H1 (cell line): Measurements from ENCODE around the gene BUD13. TPM values are rescaled to one million over a fixed set of nuclear protein-coding genes. Genes with fewer than 3 reads are reported as not detected.

ENCODE experiments used
- CTCF ChIA-PET: fragments of 300-600 bp; sonication (Branson Sonifier 250); formaldehyde crosslinking; loops from one replicate; lab custom pipeline; 2021; ENCODE audit not compliant: partially characterized antibody; lab: Charles Lee
- POLR2A ChIA-PET: fragments of 300-600 bp; sonication (Branson Sonifier 250); formaldehyde crosslinking; loops from one replicate; lab custom pipeline; 2021; ENCODE audit warnings: inconsistent platforms; ENCODE audit not compliant: partially characterized antibody; lab: Charles Lee
- DNase-seq, 2 experiments: peaks; one replicate each; pipeline versions ENCODE4 v3.0.0 to v3.0.0-alpha.2; 2010 to 2022; ENCODE audit warnings: low spot score in 2 of 2, low read depth in 1 of 2, mixed read lengths in 1 of 2
- FAIRE-seq: peaks from 2 replicates; lab custom pipeline; 2011; peaks lifted over from hg19 to GRCh38; lab: Jason Lieb, UNC
- H2AFZ ChIP-seq: 2 replicates; pipeline ENCODE4 v1.8.1; 2012; ENCODE audit warnings: low read length, inconsistent platforms
- H2AK5ac ChIP-seq: 2 replicates; pipeline ENCODE4 v1.6.1; 2013; ENCODE audit warnings: low read depth, low read length
- H2BK120ac ChIP-seq: replicated peaks from 2 replicates; pipeline ENCODE3; 2013; ENCODE audit warnings: low read depth, low read length, inconsistent platforms
- H2BK12ac ChIP-seq: 2 replicates; pipeline ENCODE4 v1.6.1; 2013; ENCODE audit warnings: low read depth, low read length
- H2BK15ac ChIP-seq: 2 replicates; pipeline ENCODE4 v1.6.1; 2013; ENCODE audit warnings: low read length
- H2BK20ac ChIP-seq: 2 replicates; pipeline ENCODE4 v1.6.1; 2013; ENCODE audit warnings: low read length
- H2BK5ac ChIP-seq: 2 replicates; pipeline ENCODE4 v1.6.1; 2013; ENCODE audit warnings: low read depth, low read length
- H3K14ac ChIP-seq: 2 replicates; pipeline ENCODE4 v1.6.1; 2013; ENCODE audit warnings: inconsistent platforms; ENCODE audit not compliant: insufficient read length
- H3K18ac ChIP-seq: 2 replicates; pipeline ENCODE4 v1.6.1; 2013; ENCODE audit warnings: low read length; ENCODE audit errors: extremely low read depth
- H3K23ac ChIP-seq: 2 replicates; pipeline ENCODE4 v1.6.1; 2013; ENCODE audit warnings: inconsistent platforms; ENCODE audit not compliant: insufficient read length
- H3K23me2 ChIP-seq: 2 replicates; pipeline ENCODE4 v1.6.1; 2013; ENCODE audit warnings: low read depth, low read length
- H3K27ac ChIP-seq: 2 replicates; pipeline ENCODE4 v1.6.1; 2011; ENCODE audit warnings: low read depth, low read length, inconsistent platforms
- H3K27me3 ChIP-seq, 4 experiments: replicated peaks in 1 of 4; 1 replicate in 1 of 4; 2 replicates in 3 of 4; pipeline versions ENCODE4 v1.6.1 to v1.8.1; 2011 to 2013; ENCODE audit warnings: low read length in 3 of 4, mild to moderate bottlenecking in 3 of 4, inconsistent platforms in 2 of 4, mixed read lengths in 2 of 4, moderate library complexity in 1 of 4; ENCODE audit not compliant: control insufficient read depth in 3 of 4, insufficient read depth in 3 of 4; ENCODE audit errors: extremely low read depth in 1 of 4
- H3K36me3 ChIP-seq, 4 experiments: 2 replicates each; pipeline versions ENCODE4 v1.6.1 to v1.8.1; 2011 to 2013; ENCODE audit warnings: mild to moderate bottlenecking in 4 of 4, low read length in 3 of 4, moderate library complexity in 2 of 4, control low read depth in 1 of 4, inconsistent platforms in 1 of 4; ENCODE audit not compliant: insufficient read depth in 4 of 4, control insufficient read depth in 2 of 4
- H3K4ac ChIP-seq: replicated peaks from 2 replicates; pipeline ENCODE3; 2013; ENCODE audit warnings: low read length, low read depth, mixed read lengths, inconsistent platforms; ENCODE audit not compliant: insufficient read length
- H3K4me1 ChIP-seq, 4 experiments: replicated peaks in 1 of 4; 1 replicate in 1 of 4; 2 replicates in 3 of 4; pipeline versions ENCODE4 v1.6.1 to v1.8.1; 2011 to 2013; ENCODE audit warnings: low read length in 3 of 4, inconsistent platforms in 2 of 4, mixed read lengths in 1 of 4; ENCODE audit not compliant: insufficient read depth in 4 of 4, control insufficient read depth in 3 of 4
- H3K4me2 ChIP-seq, 2 experiments: 2 replicates each; pipeline versions ENCODE4 v1.6.1 to v1.8.1; 2011 to 2013; ENCODE audit warnings: low read depth in 2 of 2, low read length in 2 of 2, control low read depth in 1 of 2, inconsistent platforms in 1 of 2, mild to moderate bottlenecking in 1 of 2; ENCODE audit not compliant: insufficient read depth in 1 of 2
- H3K4me3 ChIP-seq, 4 experiments: fragments of 200-600, 300-600 bp in 1 of 4; sonication (generic), shearing (Covaris generic), sonication (Bioruptor Twin) in 1 of 4; 2 replicates each; pipeline versions ENCODE4 v1.5.1 to v1.8.1; 2011 to 2016; ENCODE audit warnings: low read length in 4 of 4, low read depth in 3 of 4, control low read depth in 2 of 4, inconsistent platforms in 2 of 4, mild to moderate bottlenecking in 2 of 4, mixed read lengths in 1 of 4, moderate library complexity in 1 of 4; ENCODE audit not compliant: insufficient read depth in 2 of 4; ENCODE audit errors: extremely low read depth in 1 of 4
- H3K56ac ChIP-seq: replicated peaks from 2 replicates; pipeline ENCODE3; 2013; ENCODE audit warnings: low read depth, mild to moderate bottlenecking, mixed read lengths, low read length, inconsistent platforms; ENCODE audit not compliant: insufficient read length
- H3K79me1 ChIP-seq: 2 replicates; pipeline ENCODE4 v1.6.1; 2013; ENCODE audit warnings: low read depth, low read length, control low read depth
- H3K79me2 ChIP-seq, 2 experiments: 2 replicates each; pipeline versions ENCODE4 v1.6.1 to v1.8.1; 2012 to 2013; ENCODE audit warnings: low read length in 2 of 2, mild to moderate bottlenecking in 2 of 2, inconsistent platforms in 1 of 2; ENCODE audit not compliant: insufficient read depth in 2 of 2, control insufficient read depth in 1 of 2
- H3K9ac ChIP-seq, 4 experiments: replicated peaks in 1 of 4; 1 replicate in 1 of 4; 2 replicates in 3 of 4; pipeline versions ENCODE4 v1.6.1 to v1.8.1; 2011 to 2013; ENCODE audit warnings: low read depth in 3 of 4, low read length in 3 of 4, control low read depth in 2 of 4, mild to moderate bottlenecking in 2 of 4, moderate library complexity in 2 of 4, inconsistent platforms in 1 of 4; ENCODE audit errors: extremely low read depth in 1 of 4
- H3K9me3 ChIP-seq, 2 experiments: 2 replicates each; pipeline versions ENCODE4 v1.6.1 to v1.8.1; 2012 to 2013; ENCODE audit warnings: mild to moderate bottlenecking in 2 of 2, moderate library complexity in 2 of 2, control low read depth in 1 of 2, inconsistent platforms in 1 of 2, low read depth in 1 of 2, low read length in 1 of 2, mixed read lengths in 1 of 2; ENCODE audit not compliant: insufficient read depth in 2 of 2
- H4K20me1 ChIP-seq, 2 experiments: replicated peaks in 1 of 2; 2 replicates each; pipeline versions ENCODE3 to v1.8.1; 2011 to 2013; ENCODE audit warnings: inconsistent platforms in 2 of 2, low read length in 2 of 2, mild to moderate bottlenecking in 1 of 2; ENCODE audit not compliant: insufficient read depth in 2 of 2, control insufficient read depth in 1 of 2
- H4K5ac ChIP-seq: 2 replicates; pipeline ENCODE4 v1.6.1; 2013; ENCODE audit warnings: low read length, low read depth, mixed read lengths, inconsistent platforms; ENCODE audit not compliant: insufficient read length
- H4K8ac ChIP-seq: 2 replicates; pipeline ENCODE4 v1.8.0; 2013; ENCODE audit warnings: mild to moderate bottlenecking, moderate library complexity, low read length, inconsistent platforms; ENCODE audit not compliant: insufficient read depth; ENCODE audit errors: extremely low read depth
- H4K91ac ChIP-seq: replicated peaks from 2 replicates; pipeline ENCODE3; 2013; ENCODE audit warnings: low read length, mixed read lengths, inconsistent platforms; ENCODE audit not compliant: insufficient read length
- CHD1 ChIP-seq: IDR thresholded peaks from 2 replicates; pipeline ENCODE4 v1.6.1; 2012; ENCODE audit warnings: low read depth, low read length, improper control_type of control experiment
- WGBS, 2 experiments: shearing (Covaris generic) in 1 of 2; methylation state at CpG; one replicate each; pipeline versions ENCODE4 v1.1.6 to v1.1.7; 2013 to 2015; ENCODE audit warnings: low lambda C conversion rate in 2 of 2, mixed read lengths in 2 of 2, inconsistent platforms in 1 of 2, low coverage in 1 of 2, missing lambda C conversion rate in 1 of 2; ENCODE audit not compliant: insufficient replicate concordance in 2 of 2, insufficient coverage in 1 of 2, insufficient read length in 1 of 2; ENCODE audit errors: extremely low coverage in 1 of 2, missing lambda C conversion rate in 1 of 2; 5-methylcytosine and 5-hydroxymethylcytosine counted together
- polyA plus RNA-seq, 7 experiments: library from polyadenylated mRNA; depleted of rRNA in 3 of 7; stranded (reverse) in 5 of 7; unstranded in 2 of 7; fragments of >200 nt in 5 of 7; fragments of 200-250 nt in 2 of 7; gene quantifications; 1 replicate in 5 of 7; 2 replicates in 1 of 7; 4 replicates in 1 of 7; pipeline versions ENCODE4 v1.2.1 to v1.2.3, GENCODE V29; 2011 to 2013; ENCODE audit warnings: missing spikeins in 2 of 7, mixed read lengths in 2 of 7
- total RNA-seq: library from RNA; stranded (reverse); fragmentation: NEBNext Ultra II Directional; extraction: Animal tissue kit (Norgen Biotek cat#: 25700); gene quantifications from 2 replicates; pipeline ENCODE4 v1.2.1, GENCODE V29; 2021

Gene BUD13
- total and polyA plus RNA-seq, 2 of the 8 experiments (the other 6 are each of a cell fraction or from before 2014, with no cell fraction given), result 24.8 to 27.2 TPM

- Histone ChIP-seq H3K9ac (no peak overlapping the region), H2AFZ (no peak overlapping the region), H2BK5ac (no peak overlapping the region), H3K79me1 (no peaks in the 10 kb centered on the region), H2BK20ac (no peak overlapping the region), H3K79me2 (no peaks in the 10 kb centered on the region), H4K20me1 (no peaks in the 10 kb centered on the region), H3K23ac (no peak overlapping the region), H2BK15ac (no peak overlapping the region), H3K36me3 (peaks cover 6 to 50% (median 30%) of the 10 kb centered on the region in 4 experiments; a peak in 7 of 8 replicates), H3K9me3 (no peaks in the 10 kb centered on the region), H4K91ac (no peak overlapping the region), H4K5ac (no peak overlapping the region), H3K27ac (no peak overlapping the region), H3K27me3 (no peaks in the 10 kb centered on the region), H3K14ac (no peak overlapping the region), H3K4me1 (no peaks in the 10 kb centered on the region), H2AK5ac (no peak overlapping the region), H3K4ac (no peak overlapping the region), H3K23me2 (no peaks in the 10 kb centered on the region), H4K8ac (no peak overlapping the region), H3K56ac (no peak overlapping the region), H2BK12ac (no peak overlapping the region), H2BK120ac (no peak overlapping the region), H3K4me3 (no peak overlapping the region), H3K4me2 (no peak overlapping the region), H3K18ac (no peak overlapping the region)
- CTCF ChIA-PET, result interaction anchor here (0.6 to 6.4 kb wide), 9 partner anchors 8 to 348 kb away, joined by 3 to 52 read pairs (median 4); no protein-coding TSS in a partner anchor
- 92% methylated on average over 2 of the region's 2 CpGs; no CpG with 5 or more reads in 1 of the 2 experiments for WGBS, 2 experiments
- POLR2A ChIA-PET, result interaction anchor here (0.8 to 1.3 kb wide), 3 partner anchors 18 to 348 kb away, joined by 3 read pairs; partner anchors contain the start of genes SIK3 and ZPR1
- DNase-seq (no peak), FAIRE-seq (no peak)
- no peak for TF ChIP-seq CHD1
Observed at GRCh38 chr11:116750070-116750718, 22.6 kb downstream of the BUD13 start.
